Measurements from ENCODE around the gene SERPINB11.
"Not testable (repeated sequence)": the region's sequence is repeated elsewhere in the genome, so short reads cannot be mapped to it uniquely, and the experiment has no call there.

The SERPINB11 gene

GRCh38 chr18:63702660-63703059, at the start of gene SERPINB11:
Gene SERPINB11, plus strand, starts transcription at chr18:63702960. Its CDS starts 7,234 bp downstream, at chr18:63710194.
- H3K9me3 Mint-ChIP-seq, result no peaks in the 10 kb centered on the region
- DNase-seq (ENCODE audit: low spot score in 2 of 2), result no peak
- no peak for ATAC-seq (ENCODE audit: low read depth)
- no peaks in the 10 kb centered on the region for H3K36me3 Mint-ChIP-seq
- peaks cover 3% of the 10 kb centered on the region for H3K27me3 Mint-ChIP-seq
- no peak within 1 kb of the TSS for H3K27ac Mint-ChIP-seq
- H3K4me1 Mint-ChIP-seq, result no peaks in the 10 kb centered on the region
- H3K4me3 Mint-ChIP-seq, result no peak within 1 kb of the TSS

- not testable (repeated sequence) for H3K4me1 Mint-ChIP-seq; H3K36me3 Mint-ChIP-seq; H3K4me3 Mint-ChIP-seq; H3K27me3 Mint-ChIP-seq; H3K9me3 Mint-ChIP-seq; DNase-seq (ENCODE audit: low spot score in 2 of 2); ATAC-seq (ENCODE audit: low read depth); H3K27ac Mint-ChIP-seq
Measured at GRCh38 chr18:63658920-63659319, 43.8 kb upstream of the SERPINB11 start.

- DNase-seq (ENCODE audit: low spot score in 2 of 2); H3K9me3 Mint-ChIP-seq; H3K27ac Mint-ChIP-seq; H3K27me3 Mint-ChIP-seq; H3K4me1 Mint-ChIP-seq; H3K36me3 Mint-ChIP-seq; ATAC-seq (ENCODE audit: low read depth); H3K4me3 Mint-ChIP-seq: not testable (repeated sequence)
Measured at GRCh38 chr18:63661750-63662149, 41.0 kb upstream of the SERPINB11 start, which contains the start of gene SERPINB3. Gene SERPINB3, minus strand, starts transcription at chr18:63661893. Its CDS starts 677 bp downstream, at chr18:63661216.

GRCh38 chr18:63664571-63664970, 38.2 kb upstream of the SERPINB11 start:
- no peak for ATAC-seq (ENCODE audit: low read depth)
- Mint-ChIP-seq H3K36me3 (no peaks in the 10 kb centered on the region), H3K4me3 (no peak overlapping the region), H3K27me3 (peaks cover 5% of the 10 kb centered on the region), H3K27ac (no peak overlapping the region), H3K4me1 (no peaks in the 10 kb centered on the region), H3K9me3 (peaks cover 12% of the 10 kb centered on the region)
- DNase-seq (ENCODE audit: low spot score in 2 of 2), result no peak

GRCh38 chr18:63676526-63677323, 26.0 kb upstream of the SERPINB11 start:
- DNase-seq (ENCODE audit: low spot score in 2 of 2), result no peak

GRCh38 chr18:63677500-63678225, 25.1 kb upstream of the SERPINB11 start:
- Mint-ChIP-seq H3K4me1 (no peaks in the 10 kb centered on the region), H3K27me3 (peaks cover 3% of the 10 kb centered on the region), H3K4me3 (no peak overlapping the region), H3K27ac (no peak overlapping the region), H3K9me3 (peaks cover 5% of the 10 kb centered on the region), H3K36me3 (no peaks in the 10 kb centered on the region)
- ATAC-seq (ENCODE audit: low read depth) (no peak), DNase-seq (ENCODE audit: low spot score in 2 of 2) (no peak)

More at GRCh38 chr18:63676526-63677323, 26.0 kb upstream of the SERPINB11 start:
- no peak overlapping the region for H3K4me3 Mint-ChIP-seq
- no peaks in the 10 kb centered on the region for H3K4me1 Mint-ChIP-seq
- H3K9me3 Mint-ChIP-seq, result peaks cover 7% of the 10 kb centered on the region
- no peaks in the 10 kb centered on the region for H3K36me3 Mint-ChIP-seq
- no peak overlapping the region for H3K27ac Mint-ChIP-seq
- no peak for ATAC-seq (ENCODE audit: low read depth)
- peaks cover 3% of the 10 kb centered on the region for H3K27me3 Mint-ChIP-seq

GRCh38 chr18:63679820-63680606, 22.7 kb upstream of the SERPINB11 start:
- H3K4me3 Mint-ChIP-seq, result no peak overlapping the region
- no peak overlapping the region for H3K27ac Mint-ChIP-seq
- H3K36me3 Mint-ChIP-seq, result no peaks in the 10 kb centered on the region
- no peak for ATAC-seq (ENCODE audit: low read depth)
- H3K27me3 Mint-ChIP-seq, result peaks cover 2% of the 10 kb centered on the region
- peaks cover 5% of the 10 kb centered on the region for H3K9me3 Mint-ChIP-seq
- DNase-seq (ENCODE audit: low spot score in 2 of 2), result no peak
- H3K4me1 Mint-ChIP-seq, result no peaks in the 10 kb centered on the region

GRCh38 chr18:63681449-63682340, 21.1 kb upstream of the SERPINB11 start:
- Mint-ChIP-seq H3K36me3 (no peaks in the 10 kb centered on the region), H3K27ac (no peak overlapping the region), H3K9me3 (peaks cover 6% of the 10 kb centered on the region), H3K4me3 (no peak overlapping the region), H3K4me1 (no peaks in the 10 kb centered on the region), H3K27me3 (peaks cover 7% of the 10 kb centered on the region)
- ATAC-seq (ENCODE audit: low read depth) (no peak), DNase-seq (ENCODE audit: low spot score in 2 of 2) (no peak)

GRCh38 chr18:63683152-63683551, 19.6 kb upstream of the SERPINB11 start:
- Mint-ChIP-seq H3K4me1 (no peaks in the 10 kb centered on the region), H3K9me3 (peaks cover 6% of the 10 kb centered on the region), H3K27ac (no peak overlapping the region), H3K4me3 (no peak overlapping the region), H3K27me3 (peaks cover 8% of the 10 kb centered on the region), H3K36me3 (no peaks in the 10 kb centered on the region)
- ATAC-seq (ENCODE audit: low read depth) (no peak), DNase-seq (ENCODE audit: low spot score in 2 of 2) (no peak)

- DNase-seq (ENCODE audit: low spot score in 2 of 2), result no peak
- peaks cover 8% of the 10 kb centered on the region for H3K27me3 Mint-ChIP-seq
- no peak overlapping the region for H3K27ac Mint-ChIP-seq
- no peak for ATAC-seq (ENCODE audit: low read depth)
- no peaks in the 10 kb centered on the region for H3K36me3 Mint-ChIP-seq
- H3K4me3 Mint-ChIP-seq, result no peak overlapping the region
- no peaks in the 10 kb centered on the region for H3K4me1 Mint-ChIP-seq
- peaks cover 6% of the 10 kb centered on the region for H3K9me3 Mint-ChIP-seq
Measured at GRCh38 chr18:63683890-63684289, 18.9 kb upstream of the SERPINB11 start.

- Mint-ChIP-seq H3K9me3 (peaks cover 6% of the 10 kb centered on the region), H3K27ac (no peak overlapping the region), H3K4me3 (no peak overlapping the region), H3K27me3 (peaks cover 8% of the 10 kb centered on the region), H3K4me1 (no peaks in the 10 kb centered on the region), H3K36me3 (no peaks in the 10 kb centered on the region)
- no peak for ATAC-seq (ENCODE audit: low read depth)
- no peak for DNase-seq (ENCODE audit: low spot score in 2 of 2)
Measured at GRCh38 chr18:63684718-63685117, 18.0 kb upstream of the SERPINB11 start.

- Mint-ChIP-seq H3K27me3 (peaks cover 8% of the 10 kb centered on the region), H3K4me3 (no peak overlapping the region), H3K4me1 (no peaks in the 10 kb centered on the region), H3K27ac (no peak overlapping the region), H3K36me3 (no peaks in the 10 kb centered on the region), H3K9me3 (peaks cover 11% of the 10 kb centered on the region)
- no peak for DNase-seq (ENCODE audit: low spot score in 2 of 2)
- ATAC-seq (ENCODE audit: low read depth), result no peak
Measured at GRCh38 chr18:63686871-63687270, 15.9 kb upstream of the SERPINB11 start.

GRCh38 chr18:63689064-63689463, 13.7 kb upstream of the SERPINB11 start:
- Mint-ChIP-seq H3K4me3 (no peak overlapping the region), H3K4me1 (no peaks in the 10 kb centered on the region), H3K27me3 (peaks cover 5% of the 10 kb centered on the region), H3K27ac (no peak overlapping the region), H3K36me3 (no peaks in the 10 kb centered on the region), H3K9me3 (peaks cover 13% of the 10 kb centered on the region)
- DNase-seq (ENCODE audit: low spot score in 2 of 2) (no peak), ATAC-seq (ENCODE audit: low read depth) (no peak)
